ENCODE results near the gene EML3. TPM values are rescaled to one million over a fixed set of nuclear protein-coding genes. Genes with fewer than 3 reads are reported as not detected.

Gene EML3
- polyA plus RNA-seq, 2 of the 4 experiments (the other 2 are of a cell fraction), result 15.2 to 27.2 TPM

DNA sequence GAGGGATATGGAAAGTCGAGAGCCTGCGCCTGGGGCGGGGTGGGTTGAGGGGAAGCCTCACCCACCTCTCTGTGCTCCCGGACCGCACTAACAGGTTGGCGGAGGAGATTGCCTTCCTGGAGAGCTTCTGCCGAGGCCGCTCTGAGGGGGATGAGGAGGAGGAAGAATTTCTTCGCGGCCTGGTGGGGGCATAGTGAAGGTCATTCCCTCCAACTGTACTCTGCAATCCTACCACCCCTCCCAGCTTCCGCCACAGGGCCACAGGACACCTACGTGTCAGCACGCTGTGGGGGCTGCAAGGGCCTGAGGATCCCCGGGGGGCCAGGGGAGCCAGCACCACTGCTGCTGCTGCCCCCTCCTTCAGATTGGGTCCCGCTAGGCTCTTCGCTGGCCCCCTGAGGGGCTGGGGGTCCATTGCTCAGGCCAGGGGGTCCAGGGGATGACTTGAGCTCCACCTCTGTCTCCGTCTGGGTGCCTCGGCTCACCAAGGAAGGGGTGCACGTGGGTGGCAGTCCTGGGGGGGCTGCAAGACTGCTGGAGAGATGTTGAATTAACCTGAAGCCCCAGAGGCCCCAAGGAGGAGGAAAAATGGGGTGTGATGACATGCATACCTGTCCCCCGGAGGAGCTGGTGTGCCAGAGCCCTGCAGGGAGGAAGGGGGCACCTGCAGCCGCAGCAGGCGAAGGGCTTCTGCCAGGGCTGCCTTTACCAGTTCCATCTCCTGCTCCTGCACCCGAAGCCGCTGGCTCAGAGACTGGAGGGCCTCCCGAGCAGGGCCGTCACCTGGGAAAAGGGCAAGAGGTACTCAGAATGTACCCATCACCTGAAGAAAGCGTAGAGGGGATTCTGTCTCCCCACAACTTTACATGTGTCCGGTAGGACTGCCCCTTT, 1.5 kb downstream of the EML3 start:
- ATAC-seq (no peak), DNase-seq (ENCODE audit: low read depth in 1 of 2, low spot score in 1 of 2) (no peak), FAIRE-seq (no peak)
- Histone ChIP-seq H3K4me3 (peak overlapping the region; percentile 61), H3K4me2 (peak overlapping the region; percentile 81), H3K27ac (peak overlapping the region; percentile 80 to 98), H3K4me1 (peaks cover 29% of the 10 kb centered on the region), H3K9me3 (no peaks in the 10 kb centered on the region)
- ChIA-PET POLR2A (interaction anchor here (1.1 to 3.7 kb wide), 5 partner anchors 9 to 57 kb away, joined by 3 to 27 read pairs (median 5); partner anchors contain the start of genes B3GAT3, C11orf98, CSKMT and MTA2), CTCF (interaction anchor here (0.8 to 4.1 kb wide), 33 partner anchors 9 to 232 kb away, joined by 3 to 48 read pairs (median 5); partner anchors contain the start of genes B3GAT3, GANAB, LBHD1 and MTA2)
- TF ChIP-seq ZSCAN20 (CRISPR knock-in tag; IDR thresholded peaks at IDR 0.05) (no peak), EP300 (IDR thresholded peaks at IDR 0.05) (no peak), PHF8 (IDR thresholded peaks at IDR 0.05; ENCODE audit: borderline replicate concordance, low read depth) (no peak), JUN (IDR thresholded peaks at IDR 0.05) (no peak), CEBPB (IDR thresholded peaks at IDR 0.05) (no peak), MAZ (IDR thresholded peaks at IDR 0.05; ENCODE audit: borderline replicate concordance, low read depth, low read length) (no peak), RAD21 (conservative IDR thresholded peaks at IDR 0.05 in 1 of 2, IDR thresholded peaks at IDR 0.05 in 1 of 2) (no peak)
- WGBS (ENCODE audit: missing lambda C conversion rate), result 84% methylated on average over 22 of the region's 28 CpGs

DNA sequence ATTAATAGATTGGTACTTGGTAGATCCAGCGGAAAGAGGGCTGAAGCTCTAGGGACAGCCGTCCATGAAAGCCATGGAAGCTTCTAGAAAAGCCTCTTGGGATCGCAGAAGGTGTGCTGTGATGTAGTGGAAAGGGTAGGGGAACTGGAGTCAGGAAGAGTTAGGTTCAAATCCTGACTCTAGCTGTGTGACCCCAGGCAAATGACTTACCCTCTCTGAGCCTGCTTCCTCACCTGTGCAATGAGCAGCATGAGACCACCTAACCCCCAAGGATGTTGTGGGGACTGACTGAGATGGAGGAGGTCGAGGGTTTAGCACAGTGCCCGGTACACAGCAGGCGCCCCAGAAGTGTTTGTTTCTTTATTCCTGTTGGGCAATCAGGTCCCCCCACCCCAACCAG, 2.2 kb downstream of the EML3 start:
- no peak for FAIRE-seq
- Histone ChIP-seq H3K4me1 (peaks cover 29% of the 10 kb centered on the region), H3K27ac (no peak overlapping the region; a peak in 1 of 6 replicates), H3K9me3 (no peaks in the 10 kb centered on the region), H3K4me3 (no peak overlapping the region), H3K4me2 (no peak overlapping the region; the same call in 2 of the 3 replicates)
- WGBS (ENCODE audit: missing lambda C conversion rate), result 87% methylated on average over 6 of the region's 6 CpGs
- TF ChIP-seq HOXA7 (CRISPR knock-in tag; IDR thresholded peaks at IDR 0.05), result no peak
- TF ChIP-seq HOXB5 (CRISPR knock-in tag; IDR thresholded peaks at IDR 0.05), result no peak
- TF ChIP-seq POLR2AphosphoS2 (conservative IDR thresholded peaks at IDR 0.05; ENCODE audit: low read length), result no peak
- no peak for TF ChIP-seq SMC3 (IDR thresholded peaks at IDR 0.05)
- TF ChIP-seq KDM1A (IDR thresholded peaks at IDR 0.05; ENCODE audit: low read depth), result peak; percentile 59; the same call in 1 of the 2 replicates
- no peak for TF ChIP-seq JUN (IDR thresholded peaks at IDR 0.05)
- TF ChIP-seq MYC (IDR thresholded peaks at IDR 0.05; ENCODE audit: borderline replicate concordance, low read length), result no peak
- no peak for TF ChIP-seq CEBPB (IDR thresholded peaks at IDR 0.05)
- TF ChIP-seq MAZ (IDR thresholded peaks at IDR 0.05; ENCODE audit: borderline replicate concordance, low read depth, low read length), result no peak
- peak; percentile 55 for TF ChIP-seq ZFP36 (IDR thresholded peaks at IDR 0.05; ENCODE audit: borderline replicate concordance, partially characterized antibody)
- TF ChIP-seq, protein P1, sequence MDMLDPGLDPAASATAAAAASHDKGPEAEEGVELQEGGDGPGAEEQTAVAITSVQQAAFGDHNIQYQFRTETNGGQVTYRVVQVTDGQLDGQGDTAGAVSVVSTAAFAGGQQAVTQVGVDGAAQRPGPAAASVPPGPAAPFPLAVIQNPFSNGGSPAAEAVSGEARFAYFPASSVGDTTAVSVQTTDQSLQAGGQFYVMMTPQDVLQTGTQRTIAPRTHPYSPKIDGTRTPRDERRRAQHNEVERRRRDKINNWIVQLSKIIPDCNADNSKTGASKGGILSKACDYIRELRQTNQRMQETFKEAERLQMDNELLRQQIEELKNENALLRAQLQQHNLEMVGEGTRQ (IDR thresholded peaks at IDR 0.05), result no peak
- TF ChIP-seq FOSL2 (IDR thresholded peaks at IDR 0.05), result no peak
- TF ChIP-seq FOSL2 (CRISPR knock-in tag; IDR thresholded peaks at IDR 0.05), result no peak
- no peak for TF ChIP-seq NPAS2 (CRISPR knock-in tag; IDR thresholded peaks at IDR 0.05; ENCODE audit: borderline replicate concordance)
- ATAC-seq, result no peak
- DNase-seq (ENCODE audit: low read depth in 1 of 2, low spot score in 1 of 2), result no peak
- ChIA-PET CTCF (interaction anchor here (0.8 to 4.1 kb wide), 14 partner anchors 8 to 231 kb away, joined by 3 to 48 read pairs (median 8); partner anchors contain the start of genes B3GAT3 and MTA2), POLR2A (interaction anchor here (1.0 to 3.7 kb wide), 2 partner anchors 10 to 19 kb away, joined by 4 to 27 read pairs; partner anchors contain the start of gene TUT1)

DNA sequence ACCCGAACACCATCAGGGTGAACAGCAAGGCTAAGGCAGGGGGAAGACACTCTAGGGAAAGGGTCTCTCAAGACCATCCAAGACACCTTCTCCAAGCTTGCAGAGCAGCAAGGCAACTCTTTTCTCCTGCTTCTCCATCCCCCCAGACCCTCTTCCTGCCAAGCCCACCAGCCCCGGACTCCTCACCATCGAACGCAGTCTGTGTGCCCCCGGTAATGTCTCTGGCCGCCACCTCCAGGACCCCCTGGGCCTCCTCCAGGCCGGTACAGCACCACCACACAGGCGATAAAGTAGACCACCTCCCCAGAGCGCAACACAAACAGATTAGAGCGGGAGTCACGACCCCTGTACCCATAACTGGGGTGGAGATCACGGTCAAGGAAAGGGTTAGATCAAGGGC, 3.8 kb downstream of the EML3 start:
- CTCF ChIA-PET, result interaction anchor here (0.8 to 2.8 kb wide), 5 partner anchors 8 to 20 kb away, joined by 3 to 15 read pairs (median 7); partner anchors contain the start of genes B3GAT3 and TUT1

More for the DNA sequence above, 3.8 kb downstream of the EML3 start:
- H3K4me2 ChIP-seq, result no peak overlapping the region
- H3K4me1 ChIP-seq, result peaks cover 25% of the 10 kb centered on the region
- no peak for TF ChIP-seq RFX5 (IDR thresholded peaks at IDR 0.05)
- no peak for TF ChIP-seq CBX8 (IDR thresholded peaks at IDR 0.05)
- TF ChIP-seq, protein P2, sequence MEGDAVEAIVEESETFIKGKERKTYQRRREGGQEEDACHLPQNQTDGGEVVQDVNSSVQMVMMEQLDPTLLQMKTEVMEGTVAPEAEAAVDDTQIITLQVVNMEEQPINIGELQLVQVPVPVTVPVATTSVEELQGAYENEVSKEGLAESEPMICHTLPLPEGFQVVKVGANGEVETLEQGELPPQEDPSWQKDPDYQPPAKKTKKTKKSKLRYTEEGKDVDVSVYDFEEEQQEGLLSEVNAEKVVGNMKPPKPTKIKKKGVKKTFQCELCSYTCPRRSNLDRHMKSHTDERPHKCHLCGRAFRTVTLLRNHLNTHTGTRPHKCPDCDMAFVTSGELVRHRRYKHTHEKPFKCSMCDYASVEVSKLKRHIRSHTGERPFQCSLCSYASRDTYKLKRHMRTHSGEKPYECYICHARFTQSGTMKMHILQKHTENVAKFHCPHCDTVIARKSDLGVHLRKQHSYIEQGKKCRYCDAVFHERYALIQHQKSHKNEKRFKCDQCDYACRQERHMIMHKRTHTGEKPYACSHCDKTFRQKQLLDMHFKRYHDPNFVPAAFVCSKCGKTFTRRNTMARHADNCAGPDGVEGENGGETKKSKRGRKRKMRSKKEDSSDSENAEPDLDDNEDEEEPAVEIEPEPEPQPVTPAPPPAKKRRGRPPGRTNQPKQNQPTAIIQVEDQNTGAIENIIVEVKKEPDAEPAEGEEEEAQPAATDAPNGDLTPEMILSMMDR (IDR thresholded peaks at IDR 0.05), result no peak
- H3K4me3 ChIP-seq, result no peak overlapping the region
- no peak overlapping the region for H3K27ac ChIP-seq
- DNase-seq (ENCODE audit: low read depth in 1 of 2, low spot score in 1 of 2) (no peak), FAIRE-seq (no peak), ATAC-seq (no peak)
- WGBS (ENCODE audit: missing lambda C conversion rate), result 95% methylated on average over 12 of the region's 12 CpGs
- POLR2A ChIA-PET, result no interaction called here
- no peaks in the 10 kb centered on the region for H3K9me3 ChIP-seq

Measured in A549 (cell line).